ENCODE results near the gene SLC47A1.

SLC47A1 gene

DNA sequence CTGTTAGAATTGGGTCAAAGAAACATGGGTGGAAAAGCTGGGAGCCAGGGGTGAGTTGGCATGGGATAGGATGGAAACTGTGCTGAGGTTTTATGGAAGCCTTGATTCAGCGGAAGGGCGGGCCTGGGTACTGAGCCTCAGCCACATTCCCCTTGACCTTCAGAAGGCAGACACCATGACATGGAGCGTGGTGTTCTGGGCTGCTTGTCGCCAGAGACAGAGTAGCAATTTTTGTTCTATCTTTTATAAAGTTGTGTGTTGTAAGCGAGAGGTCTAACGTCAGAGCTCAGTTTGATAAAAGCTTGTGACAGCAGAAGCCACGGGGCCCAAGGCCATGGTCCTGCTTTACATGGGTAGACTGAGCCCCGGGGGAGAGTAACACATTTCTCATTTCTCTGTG lies 50.2 kb downstream of the SLC47A1 start:
- TF ChIP-seq POLR2A (IDR thresholded peaks at IDR 0.05; ENCODE audit: extremely low read depth, insufficient read length) (no peak), MYC (IDR thresholded peaks at IDR 0.05; ENCODE audit: low read depth, low read length) (no peak)
- TF ChIP-seq, protein P1, sequence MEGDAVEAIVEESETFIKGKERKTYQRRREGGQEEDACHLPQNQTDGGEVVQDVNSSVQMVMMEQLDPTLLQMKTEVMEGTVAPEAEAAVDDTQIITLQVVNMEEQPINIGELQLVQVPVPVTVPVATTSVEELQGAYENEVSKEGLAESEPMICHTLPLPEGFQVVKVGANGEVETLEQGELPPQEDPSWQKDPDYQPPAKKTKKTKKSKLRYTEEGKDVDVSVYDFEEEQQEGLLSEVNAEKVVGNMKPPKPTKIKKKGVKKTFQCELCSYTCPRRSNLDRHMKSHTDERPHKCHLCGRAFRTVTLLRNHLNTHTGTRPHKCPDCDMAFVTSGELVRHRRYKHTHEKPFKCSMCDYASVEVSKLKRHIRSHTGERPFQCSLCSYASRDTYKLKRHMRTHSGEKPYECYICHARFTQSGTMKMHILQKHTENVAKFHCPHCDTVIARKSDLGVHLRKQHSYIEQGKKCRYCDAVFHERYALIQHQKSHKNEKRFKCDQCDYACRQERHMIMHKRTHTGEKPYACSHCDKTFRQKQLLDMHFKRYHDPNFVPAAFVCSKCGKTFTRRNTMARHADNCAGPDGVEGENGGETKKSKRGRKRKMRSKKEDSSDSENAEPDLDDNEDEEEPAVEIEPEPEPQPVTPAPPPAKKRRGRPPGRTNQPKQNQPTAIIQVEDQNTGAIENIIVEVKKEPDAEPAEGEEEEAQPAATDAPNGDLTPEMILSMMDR (IDR thresholded peaks at IDR 0.05; ENCODE audit: low read depth, low read length): no peak
- H3K4me3 ChIP-seq (ENCODE audit: low read depth, low read length): no peak overlapping the region
- no peak for DNase-seq (ENCODE audit: low read depth)

DNA sequence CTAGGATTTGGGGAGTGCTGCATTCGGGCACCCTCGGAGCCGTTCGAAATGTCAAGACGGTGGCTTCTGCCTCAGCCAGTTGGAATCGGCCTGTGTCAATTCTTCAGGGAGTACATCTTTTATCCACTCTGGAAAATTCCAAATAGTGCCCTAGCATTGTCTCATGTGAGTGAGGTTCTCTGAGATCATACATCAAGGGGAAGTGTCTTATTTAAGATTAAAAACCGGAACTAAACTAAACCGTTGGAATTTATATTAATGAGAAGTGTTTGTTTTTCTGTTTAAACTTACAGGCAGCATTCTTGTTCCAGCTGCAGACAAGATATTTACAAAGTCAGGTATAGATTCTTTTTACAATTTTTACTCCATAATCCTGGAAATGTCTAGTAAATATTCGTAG lies 56.8 kb downstream of the SLC47A1 start:
- H3K4me3 ChIP-seq (ENCODE audit: low read depth, low read length): no peak overlapping the region
- DNase-seq (ENCODE audit: low read depth): no peak
- no peak for TF ChIP-seq POLR2A (IDR thresholded peaks at IDR 0.05; ENCODE audit: extremely low read depth, insufficient read length)
- TF ChIP-seq MYC (IDR thresholded peaks at IDR 0.05; ENCODE audit: low read depth, low read length): no peak
- TF ChIP-seq, protein P1 (IDR thresholded peaks at IDR 0.05; ENCODE audit: low read depth, low read length): no peak
- TF ChIP-seq, protein P2, sequence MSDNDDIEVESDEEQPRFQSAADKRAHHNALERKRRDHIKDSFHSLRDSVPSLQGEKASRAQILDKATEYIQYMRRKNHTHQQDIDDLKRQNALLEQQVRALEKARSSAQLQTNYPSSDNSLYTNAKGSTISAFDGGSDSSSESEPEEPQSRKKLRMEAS (IDR thresholded peaks at IDR 0.05; ENCODE audit: low read depth, low read length): no peak

DNA sequence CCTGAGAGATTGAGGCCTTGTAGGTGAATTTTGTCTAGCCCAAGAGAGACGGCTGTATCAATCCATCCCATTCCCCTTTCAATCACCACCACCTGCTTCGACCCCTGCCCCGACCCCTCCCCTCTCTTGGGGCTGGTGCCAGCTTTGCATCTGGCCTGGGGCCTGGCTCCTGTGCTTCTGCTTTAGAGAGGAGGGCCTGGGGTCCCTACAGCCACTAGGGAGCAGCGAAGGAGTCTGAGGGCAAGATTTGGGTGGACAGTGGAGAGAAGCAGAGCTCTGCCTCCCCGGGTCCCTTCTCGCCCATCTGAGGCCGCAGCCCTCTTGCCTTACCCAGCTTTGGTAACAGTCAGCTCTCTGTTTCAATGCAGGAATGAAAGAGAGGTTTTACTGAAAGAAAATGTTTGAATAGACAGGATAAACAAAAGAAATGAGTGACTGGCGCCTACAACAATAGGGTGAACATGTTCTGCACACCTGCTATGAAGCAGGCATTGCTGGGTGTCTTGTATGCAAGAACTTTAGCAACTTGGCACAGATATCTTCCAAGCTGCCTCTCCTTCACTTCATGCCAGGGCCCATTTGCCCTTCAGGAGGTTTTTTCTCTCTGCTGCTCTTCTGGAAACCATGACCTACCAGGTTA lies 57.4 kb downstream of the SLC47A1 start:
- TF ChIP-seq, protein P2 (IDR thresholded peaks at IDR 0.05; ENCODE audit: low read depth, low read length): no peak
- TF ChIP-seq MYC (IDR thresholded peaks at IDR 0.05; ENCODE audit: low read depth, low read length): no peak
- TF ChIP-seq, protein P1 (IDR thresholded peaks at IDR 0.05; ENCODE audit: low read depth, low read length): no peak
- no peak for TF ChIP-seq POLR2A (IDR thresholded peaks at IDR 0.05; ENCODE audit: extremely low read depth, insufficient read length)
- DNase-seq (ENCODE audit: low read depth): no peak
- no peak overlapping the region for H3K4me3 ChIP-seq (ENCODE audit: low read depth, low read length)

DNA sequence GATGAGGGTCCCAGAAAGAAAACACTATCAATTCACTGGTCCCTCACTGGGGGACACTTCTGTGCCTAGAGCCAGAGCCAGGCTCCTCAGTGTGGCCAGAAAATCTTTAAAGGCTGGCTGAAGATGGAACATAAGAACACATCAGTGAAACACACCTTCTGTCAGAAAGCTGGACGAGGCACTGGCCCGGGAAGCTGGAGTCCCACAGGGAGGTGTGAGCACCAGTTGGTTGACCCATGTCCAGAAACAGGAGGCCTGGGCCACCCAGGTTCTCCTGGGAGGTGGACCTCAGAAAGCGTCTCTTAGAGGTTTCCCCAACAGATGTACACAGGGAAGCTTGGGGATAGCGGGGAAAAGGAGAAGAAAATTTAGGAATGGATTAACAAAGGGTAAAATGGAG lies 58.7 kb downstream of the SLC47A1 start:
- TF ChIP-seq, protein P1 (IDR thresholded peaks at IDR 0.05; ENCODE audit: low read depth, low read length): no peak
- TF ChIP-seq, protein P2 (IDR thresholded peaks at IDR 0.05; ENCODE audit: low read depth, low read length): no peak
- TF ChIP-seq MYC (IDR thresholded peaks at IDR 0.05; ENCODE audit: low read depth, low read length): no peak
- no peak for TF ChIP-seq POLR2A (IDR thresholded peaks at IDR 0.05; ENCODE audit: extremely low read depth, insufficient read length)
- no peak overlapping the region for H3K4me3 ChIP-seq (ENCODE audit: low read depth, low read length)
- DNase-seq (ENCODE audit: low read depth): no peak

DNA sequence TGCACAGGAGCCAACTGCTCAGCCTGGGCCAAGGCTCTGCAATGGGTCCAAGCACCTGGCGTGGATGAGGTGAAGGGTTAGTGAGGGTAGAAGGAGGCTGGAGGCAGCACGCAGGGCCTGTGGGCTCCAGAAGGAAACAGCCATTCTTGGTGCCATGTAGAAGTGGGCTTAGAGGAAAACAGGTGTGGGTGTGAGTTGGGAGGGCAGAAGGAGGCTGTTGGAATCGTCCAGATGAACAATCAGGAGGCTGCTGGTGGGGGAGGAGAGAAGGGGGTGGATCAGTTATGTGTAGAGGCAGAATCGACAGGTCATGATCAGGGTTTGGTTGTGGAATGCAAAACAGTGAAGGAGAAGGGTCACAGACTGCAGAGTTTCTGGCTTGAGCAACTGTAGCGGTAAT lies 63.2 kb downstream of the SLC47A1 start:
- TF ChIP-seq, protein P2 (IDR thresholded peaks at IDR 0.05; ENCODE audit: low read depth, low read length): no peak
- TF ChIP-seq MYC (IDR thresholded peaks at IDR 0.05; ENCODE audit: low read depth, low read length) (no peak), POLR2A (IDR thresholded peaks at IDR 0.05; ENCODE audit: extremely low read depth, insufficient read length) (no peak)
- TF ChIP-seq, protein P1 (IDR thresholded peaks at IDR 0.05; ENCODE audit: low read depth, low read length): no peak
- H3K4me3 ChIP-seq (ENCODE audit: low read depth, low read length): no peak overlapping the region
- DNase-seq (ENCODE audit: low read depth): no peak

DNA sequence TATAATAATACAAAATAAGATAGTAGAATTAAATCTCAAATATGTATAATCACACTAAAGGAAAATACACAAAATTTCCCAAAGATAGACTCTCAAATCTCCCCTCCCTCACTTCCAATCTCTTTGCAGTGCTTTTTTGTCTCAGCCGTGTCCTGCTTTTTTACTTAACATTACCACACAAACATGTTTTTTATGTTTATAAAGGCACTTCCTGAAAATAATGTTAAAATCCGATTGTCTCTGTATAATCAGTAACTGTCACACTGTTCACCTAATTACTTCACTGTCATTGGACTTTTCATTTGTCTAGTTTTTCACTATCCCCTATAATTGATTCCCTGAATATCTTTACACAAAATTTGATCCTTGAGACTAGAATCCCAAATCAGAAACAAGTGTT lies 76.7 kb downstream of the SLC47A1 start:
- no peak overlapping the region for H3K4me3 ChIP-seq (ENCODE audit: low read depth, low read length)
- no peak for TF ChIP-seq MYC (IDR thresholded peaks at IDR 0.05; ENCODE audit: low read depth, low read length)
- TF ChIP-seq POLR2A (IDR thresholded peaks at IDR 0.05; ENCODE audit: extremely low read depth, insufficient read length): no peak
- TF ChIP-seq, protein P2 (IDR thresholded peaks at IDR 0.05; ENCODE audit: low read depth, low read length): no peak
- TF ChIP-seq, protein P1 (IDR thresholded peaks at IDR 0.05; ENCODE audit: low read depth, low read length): no peak
- DNase-seq (ENCODE audit: low read depth): no peak

Data from NB4 (cell line).